SIG-M5 (cell line): ENCODE results near the gene KCNIP4.

Source experiments
- DNase-seq: peaks from one replicate; lab custom pipeline; 2025; lab: John Stamatoyannopoulos, UW

Gene KCNIP4

GRCh38 chr4:21454831-21455230, 493.7 kb downstream of the KCNIP4 start:
- DNase-seq: no peak

DNA sequence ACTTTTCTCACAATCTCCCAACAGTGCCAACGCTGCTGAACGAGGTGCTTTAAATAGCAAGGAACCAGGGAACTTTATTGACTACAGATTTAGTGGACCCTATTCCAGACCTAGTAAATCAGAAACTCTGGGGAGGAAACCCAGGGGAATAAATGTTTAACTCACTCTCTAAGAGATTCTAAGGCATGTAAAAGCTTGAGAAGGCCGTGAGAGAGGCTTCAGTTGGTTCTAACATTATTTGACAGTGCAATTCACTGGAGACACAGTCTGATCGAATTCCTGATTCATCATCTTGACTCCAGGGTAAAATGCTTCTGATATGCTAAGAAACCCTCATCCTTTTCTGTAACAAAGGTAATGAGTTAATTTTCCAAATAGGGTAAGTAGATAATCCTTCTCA, 494.4 kb downstream of the KCNIP4 start:
- no peak for DNase-seq

DNA sequence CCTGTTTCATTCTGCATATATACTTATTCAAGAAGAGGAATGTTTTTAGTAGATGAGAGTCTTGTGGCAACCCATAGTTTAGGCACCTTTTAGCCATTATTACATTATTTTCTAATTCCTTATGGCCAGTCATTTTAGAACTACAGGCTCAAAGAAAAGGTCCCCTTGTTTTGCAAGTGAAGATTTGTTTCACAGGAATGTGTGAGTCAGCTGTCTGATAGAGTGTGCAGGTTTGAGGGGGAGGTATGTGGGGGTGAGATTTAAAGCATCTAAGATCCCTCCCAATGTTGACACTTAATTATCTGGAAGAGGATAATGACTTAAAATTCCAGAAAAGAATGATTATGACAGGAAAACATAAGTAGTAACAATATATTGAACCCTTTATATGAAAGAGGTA, 495.6 kb downstream of the KCNIP4 start:
- DNase-seq: no peak

- DNase-seq: no peak
Measured at GRCh38 chr4:21451032-21451431, 497.5 kb downstream of the KCNIP4 start.

GRCh38 chr4:21450331-21450730, 498.2 kb downstream of the KCNIP4 start:
- no peak for DNase-seq

DNA sequence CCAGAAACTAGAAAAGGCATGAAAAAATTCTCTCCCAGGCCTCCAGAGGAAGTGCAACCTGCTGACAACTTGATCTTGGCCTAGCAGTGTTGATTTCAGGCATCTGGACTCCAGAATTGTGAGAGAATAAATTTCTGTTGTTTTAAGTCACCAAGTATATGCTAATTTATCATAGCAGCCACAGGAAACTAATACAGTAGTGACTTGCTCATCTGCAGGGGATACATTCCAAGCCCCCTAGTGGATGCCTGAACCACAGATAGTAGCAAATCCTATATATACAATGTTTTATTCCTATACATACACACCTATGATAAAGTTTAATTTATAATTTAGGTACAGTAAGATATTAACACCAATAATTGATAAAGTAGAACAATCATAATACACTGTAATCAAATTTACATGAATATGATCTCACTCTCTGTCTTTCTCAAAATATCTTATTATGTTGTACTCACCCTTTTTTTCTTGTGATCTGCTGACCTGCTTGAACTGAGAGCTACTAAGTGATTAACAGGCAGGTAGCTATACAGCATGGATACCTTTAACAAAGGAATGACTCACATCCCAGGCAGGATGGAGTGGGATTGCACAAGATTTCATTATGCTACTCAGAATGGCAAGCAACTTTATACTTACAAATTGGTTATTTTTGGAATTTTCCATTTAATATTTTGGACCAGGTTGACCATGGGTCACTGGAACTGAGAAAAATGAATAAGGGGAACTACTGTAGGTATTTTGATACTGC, 501.1 kb downstream of the KCNIP4 start:
- DNase-seq: no peak

GRCh38 chr4:21420166-21420565, 528.4 kb downstream of the KCNIP4 start:
- no peak for DNase-seq

- DNase-seq: no peak
Measured at GRCh38 chr4:21415728-21416127, 532.8 kb downstream of the KCNIP4 start.

DNA sequence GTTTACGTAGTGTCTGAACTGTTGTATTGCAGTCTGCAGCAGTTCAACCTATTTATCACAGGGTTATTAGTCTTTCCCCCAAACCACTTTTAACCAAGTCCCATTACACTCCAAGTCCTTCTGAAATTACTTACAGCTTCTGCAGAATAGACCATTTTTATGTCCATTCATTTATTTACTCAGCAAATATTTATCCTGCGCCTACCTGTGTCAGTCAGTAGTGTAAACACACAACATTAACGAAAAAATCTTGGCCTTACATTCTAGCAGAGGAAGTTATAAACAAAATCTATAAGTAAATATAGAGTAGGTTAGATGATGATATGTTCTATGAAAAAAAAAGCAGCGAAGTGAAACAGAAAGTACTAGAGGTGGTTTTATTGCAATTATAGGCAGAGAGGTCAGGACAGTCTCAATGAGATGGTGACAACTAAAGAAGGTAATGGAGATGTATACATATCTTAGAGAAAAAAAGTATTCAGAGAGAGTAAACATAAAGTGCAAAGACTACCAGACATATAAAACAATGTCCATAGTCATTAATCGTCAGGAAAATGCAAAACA, 534.7 kb downstream of the KCNIP4 start:
- DNase-seq: no peak

- DNase-seq: no peak
Measured at GRCh38 chr4:21411086-21411485, 537.5 kb downstream of the KCNIP4 start.

GRCh38 chr4:21410372-21410771, 538.2 kb downstream of the KCNIP4 start:
- DNase-seq: no peak

GRCh38 chr4:21387683-21388082, 560.9 kb downstream of the KCNIP4 start:
- DNase-seq: no peak

DNA sequence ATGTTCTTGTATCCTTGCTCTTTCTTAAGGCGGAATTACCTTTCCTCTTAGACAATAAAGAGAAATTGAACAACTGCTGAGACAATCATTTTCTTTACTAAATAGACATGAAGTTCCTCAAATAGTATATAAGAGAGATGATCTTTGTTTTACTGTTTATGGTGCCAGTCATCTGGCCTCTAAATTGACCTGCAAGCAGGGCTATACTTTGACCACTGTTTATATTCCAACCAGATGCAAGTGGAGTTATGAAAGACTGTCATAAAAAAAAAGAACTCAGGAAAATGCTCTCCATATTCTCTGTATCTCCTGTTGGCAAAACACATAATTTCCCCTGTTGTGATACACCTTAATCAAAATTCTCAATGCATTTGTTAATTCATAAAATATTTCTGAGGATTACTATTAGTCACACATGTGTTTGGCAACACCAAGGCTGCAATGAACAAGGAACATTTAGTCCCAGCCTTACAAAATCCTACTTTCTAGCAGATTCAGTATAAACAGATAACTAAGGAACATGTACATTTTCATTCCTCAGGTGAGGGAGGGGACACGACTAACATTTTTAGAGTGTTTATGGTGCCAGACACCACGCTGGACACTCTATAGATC, 562.3 kb downstream of the KCNIP4 start:
- no peak for DNase-seq

DNA sequence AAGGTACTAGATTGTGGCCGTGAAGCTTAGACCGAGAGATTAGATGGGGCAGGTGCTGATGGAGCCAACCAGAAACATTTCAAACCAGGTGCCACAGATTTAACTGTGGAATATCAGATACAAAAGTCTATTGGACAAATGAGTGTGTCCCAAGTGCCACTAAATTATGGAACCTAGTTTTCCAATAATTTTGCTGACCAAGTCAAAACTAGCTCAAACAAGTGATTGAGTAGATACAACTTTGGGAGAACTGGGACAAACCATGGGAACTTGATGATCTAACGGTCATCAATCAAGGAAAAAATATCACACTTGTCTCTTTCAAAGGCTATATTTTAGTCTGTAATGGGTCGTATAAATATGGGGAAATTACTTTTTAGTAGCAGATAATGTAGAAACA, 562.9 kb downstream of the KCNIP4 start:
- no peak for DNase-seq

GRCh38 chr4:21384609-21385008, 564.0 kb downstream of the KCNIP4 start:
- no peak for DNase-seq

GRCh38 chr4:21380861-21381260, 567.7 kb downstream of the KCNIP4 start:
- DNase-seq: no peak

DNA sequence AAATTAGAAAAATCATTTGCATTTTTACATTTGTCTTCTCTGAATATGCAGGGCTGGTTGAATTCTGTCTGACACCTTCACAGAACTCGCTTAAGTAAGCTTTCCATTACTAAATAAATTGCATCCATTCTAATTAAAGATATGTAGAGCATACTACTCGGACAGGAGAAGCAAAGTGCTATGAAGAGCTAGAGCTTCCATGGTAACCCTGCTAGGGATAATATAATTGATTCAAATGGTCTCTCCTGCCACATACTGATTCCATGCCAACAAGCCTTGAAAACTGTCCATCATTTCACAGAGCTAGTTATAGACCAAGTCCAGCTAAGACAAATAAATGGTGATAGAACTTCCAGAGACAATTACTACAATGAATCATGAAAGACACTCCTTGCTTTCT, 571.5 kb downstream of the KCNIP4 start:
- DNase-seq: no peak

- DNase-seq: no peak
Measured at GRCh38 chr4:21376176-21376575, 572.4 kb downstream of the KCNIP4 start.

GRCh38 chr4:21374641-21375368, 573.8 kb downstream of the KCNIP4 start:
- DNase-seq: no peak

DNA sequence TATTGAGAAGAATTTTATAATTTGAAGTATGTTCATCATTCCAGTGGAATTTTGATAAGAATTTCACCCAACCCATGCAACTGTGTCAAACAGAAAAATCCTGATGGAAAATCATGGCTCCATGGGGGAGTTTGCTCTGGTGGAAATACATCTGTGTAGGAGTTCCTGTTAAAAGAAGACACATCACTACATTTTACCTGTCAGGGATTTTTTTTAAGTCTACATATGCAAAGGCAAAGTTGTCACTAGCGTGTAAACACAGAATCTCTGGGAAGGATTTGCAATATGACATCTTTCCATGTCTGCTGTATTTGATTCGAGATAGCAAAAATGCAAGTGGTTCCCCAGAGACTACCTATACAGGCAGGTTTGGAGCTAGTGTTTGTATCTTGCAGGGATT, 581.0 kb downstream of the KCNIP4 start:
- no peak for DNase-seq

GRCh38 chr4:21366840-21367239, 581.7 kb downstream of the KCNIP4 start:
- no peak for DNase-seq

GRCh38 chr4:21366312-21366711, 582.3 kb downstream of the KCNIP4 start:
- no peak for DNase-seq

- DNase-seq: no peak
Measured at GRCh38 chr4:21363701-21364100, 584.9 kb downstream of the KCNIP4 start.
